Karpas-422 (cell line): ENCODE data around the gene SLC6A8. TPM values are rescaled to one million over a fixed set of nuclear protein-coding genes. Genes with fewer than 3 reads are reported as not detected.
"Not testable (repeated sequence)": the region's sequence is repeated elsewhere in the genome, so short reads cannot be mapped to it uniquely, and the experiment has no call there.

ENCODE experiments used
- DNase-seq: peaks from one replicate; pipeline ENCODE4 v3.0.0-alpha.2; 2015
- H2AFZ ChIP-seq: fragments of 200-600 bp; sonication (generic); 2 replicates; pipeline ENCODE4 v1.6.1; 2014; ENCODE audit warnings: antibody characterized with exemption, low read length, mixed read lengths
- H3K27ac ChIP-seq: fragments of 200-600 bp; sonication (generic); 2 replicates; pipeline ENCODE4 v1.5.1; 2014; ENCODE audit warnings: mild to moderate bottlenecking, low read length, moderate library complexity
- H3K27me3 ChIP-seq: fragments of 200-600 bp; sonication (generic); 2 replicates; pipeline ENCODE4 v1.6.1; 2014; ENCODE audit warnings: low read length, mixed read lengths
- H3K36me3 ChIP-seq: fragments of 200-600 bp; sonication (generic); 2 replicates; pipeline ENCODE4 v1.6.1; 2014; ENCODE audit warnings: low read length, mixed read lengths; ENCODE audit not compliant: insufficient read depth
- H3K4me1 ChIP-seq: fragments of 200-600 bp; sonication (generic); 2 replicates; pipeline ENCODE4 v1.6.1; 2014; ENCODE audit warnings: mild to moderate bottlenecking, low read length, mixed read lengths
- H3K4me2 ChIP-seq: fragments of 200-600 bp; sonication (generic); 2 replicates; pipeline ENCODE4 v1.6.1; 2014; ENCODE audit warnings: low read length, low read depth, mild to moderate bottlenecking; ENCODE audit not compliant: poor library complexity, severe bottlenecking
- H3K4me3 ChIP-seq: fragments of 200-600 bp; sonication (generic); 2 replicates; pipeline ENCODE4 v1.5.1; 2014; ENCODE audit warnings: mild to moderate bottlenecking, antibody characterized with exemption, low read length, mixed read lengths
- H3K79me2 ChIP-seq: fragments of 200-600 bp; sonication (generic); 2 replicates; pipeline ENCODE4 v1.6.1; 2014; ENCODE audit warnings: mild to moderate bottlenecking, low read length, mixed read lengths
- H3K9ac ChIP-seq: fragments of 200-600 bp; sonication (generic); 2 replicates; pipeline ENCODE4 v1.6.0; 2014; ENCODE audit warnings: low read length
- H3K9me2 ChIP-seq: fragments of 200-600 bp; sonication (generic), shearing (Covaris generic); replicated peaks from 2 replicates; pipeline ENCODE4 v1.6.0; 2014; ENCODE audit warnings: mild to moderate bottlenecking, low read length, moderate library complexity; ENCODE audit not compliant: insufficient read depth
- H3K9me3 ChIP-seq: fragments of 300-700, 200-600 bp; sonication (generic); 2 replicates; pipeline ENCODE4 v1.6.1; 2014; ENCODE audit warnings: low read length, mixed read lengths
- H4K20me1 ChIP-seq: fragments of 200-600 bp; sonication (generic); 2 replicates; pipeline ENCODE4 v1.6.1; 2014; ENCODE audit warnings: mild to moderate bottlenecking, antibody characterized with exemption, low read length, low read depth; ENCODE audit not compliant: insufficient read depth
- total RNA-seq: library from RNA; depleted of rRNA; stranded (reverse); fragments of >200 nt; shearing (Covaris generic); gene quantifications from 2 replicates; pipeline ENCODE4 v1.2.3, GENCODE V29; 2014; ENCODE audit warnings: low replicate concordance

SLC6A8 gene
- total RNA-seq, 1 experiment from 2014 or later: not detected

- Histone ChIP-seq H3K79me2 (no peaks in the 10 kb centered on the region), H3K9ac (no peak overlapping the region), H3K4me2 (no peak overlapping the region), H3K27ac (no peak overlapping the region), H3K36me3 (no peaks in the 10 kb centered on the region), H3K9me2 (no peaks in the 10 kb centered on the region), H3K4me1 (no peaks in the 10 kb centered on the region), H3K27me3 (no peaks in the 10 kb centered on the region), H4K20me1 (no peaks in the 10 kb centered on the region), H2AFZ (no peak overlapping the region), H3K9me3 (no peaks in the 10 kb centered on the region; the same call in 1 of the 2 replicates), H3K4me3 (no peak overlapping the region)
- DNase-seq: no peak
Measured at GRCh38 chrX:153681175-153681574, 6.6 kb upstream of the SLC6A8 start.

- not testable (repeated sequence) for DNase-seq, H3K27me3 ChIP-seq, H3K9ac ChIP-seq, H3K36me3 ChIP-seq, H3K4me3 ChIP-seq, H3K27ac ChIP-seq, H3K9me3 ChIP-seq, H4K20me1 ChIP-seq, H3K79me2 ChIP-seq, H3K4me2 ChIP-seq, H2AFZ ChIP-seq, H3K9me2 ChIP-seq, H3K4me1 ChIP-seq
Measured at GRCh38 chrX:153683486-153683885, 4.2 kb upstream of the SLC6A8 start.

- no peak overlapping the region for H3K4me3 ChIP-seq
- H3K4me2 ChIP-seq: no peak overlapping the region
- H3K27me3 ChIP-seq: no peaks in the 10 kb centered on the region
- H3K27ac ChIP-seq: no peak overlapping the region
- H3K4me1 ChIP-seq: no peaks in the 10 kb centered on the region
- DNase-seq: no peak
- no peaks in the 10 kb centered on the region for H3K36me3 ChIP-seq
- no peak overlapping the region for H3K9ac ChIP-seq
- H3K9me3 ChIP-seq: no peaks in the 10 kb centered on the region; the same call in 1 of the 2 replicates
- H3K79me2 ChIP-seq: no peaks in the 10 kb centered on the region
- no peak overlapping the region for H2AFZ ChIP-seq
- no peaks in the 10 kb centered on the region for H3K9me2 ChIP-seq
- no peaks in the 10 kb centered on the region for H4K20me1 ChIP-seq
Measured at GRCh38 chrX:153684467-153685155, 3.1 kb upstream of the SLC6A8 start.

- Histone ChIP-seq H3K27me3 (no peaks in the 10 kb centered on the region), H3K79me2 (no peaks in the 10 kb centered on the region), H3K27ac (no peak overlapping the region), H3K4me2 (no peak overlapping the region), H3K9me3 (no peaks in the 10 kb centered on the region; the same call in 1 of the 2 replicates), H3K36me3 (no peaks in the 10 kb centered on the region), H3K4me1 (no peaks in the 10 kb centered on the region), H3K9me2 (no peaks in the 10 kb centered on the region), H3K4me3 (no peak overlapping the region), H4K20me1 (no peaks in the 10 kb centered on the region), H2AFZ (no peak overlapping the region), H3K9ac (no peak overlapping the region)
- no peak for DNase-seq
Measured at GRCh38 chrX:153685156-153685536, 2.6 kb upstream of the SLC6A8 start.

GRCh38 chrX:153685751-153686696 lies 1.7 kb upstream of the SLC6A8 start:
- Histone ChIP-seq H3K4me1 (no peaks in the 10 kb centered on the region), H3K27me3 (no peaks in the 10 kb centered on the region), H2AFZ (no peak overlapping the region), H3K27ac (no peak overlapping the region), H3K9ac (no peak overlapping the region), H3K9me3 (no peaks in the 10 kb centered on the region; the same call in 1 of the 2 replicates), H3K4me3 (no peak overlapping the region), H3K36me3 (no peaks in the 10 kb centered on the region), H3K9me2 (no peaks in the 10 kb centered on the region), H3K79me2 (no peaks in the 10 kb centered on the region), H4K20me1 (no peaks in the 10 kb centered on the region), H3K4me2 (no peak overlapping the region)
- no peak for DNase-seq

- no peak overlapping the region for H2AFZ ChIP-seq
- no peaks in the 10 kb centered on the region for H3K27me3 ChIP-seq
- H3K36me3 ChIP-seq: no peaks in the 10 kb centered on the region
- no peak overlapping the region for H3K27ac ChIP-seq
- H3K9me3 ChIP-seq: no peaks in the 10 kb centered on the region; the same call in 1 of the 2 replicates
- H3K4me1 ChIP-seq: no peaks in the 10 kb centered on the region
- no peaks in the 10 kb centered on the region for H3K9me2 ChIP-seq
- no peak for DNase-seq
- H3K4me2 ChIP-seq: no peak overlapping the region
- H3K4me3 ChIP-seq: no peak overlapping the region
- no peaks in the 10 kb centered on the region for H4K20me1 ChIP-seq
- no peak overlapping the region for H3K9ac ChIP-seq
- H3K79me2 ChIP-seq: no peaks in the 10 kb centered on the region
Measured at GRCh38 chrX:153686711-153687110, 1.0 kb upstream of the SLC6A8 start.

- no peak for DNase-seq
- Histone ChIP-seq H3K9me2 (no peaks in the 10 kb centered on the region), H3K9ac (no peak overlapping the region), H2AFZ (no peak overlapping the region), H3K27me3 (no peaks in the 10 kb centered on the region), H3K4me3 (no peak overlapping the region), H3K36me3 (no peaks in the 10 kb centered on the region), H3K79me2 (no peaks in the 10 kb centered on the region), H3K4me2 (no peak overlapping the region), H4K20me1 (no peaks in the 10 kb centered on the region), H3K27ac (no peak overlapping the region), H3K9me3 (no peaks in the 10 kb centered on the region; the same call in 1 of the 2 replicates), H3K4me1 (peaks cover 8% of the 10 kb centered on the region)
Measured at GRCh38 chrX:153688071-153688470, 345 bp downstream of the SLC6A8 start.

GRCh38 chrX:153688506-153688905 lies 780 bp downstream of the SLC6A8 start:
- H3K27me3 ChIP-seq: no peaks in the 10 kb centered on the region
- H3K9me2 ChIP-seq: no peaks in the 10 kb centered on the region
- no peaks in the 10 kb centered on the region for H3K36me3 ChIP-seq
- H3K79me2 ChIP-seq: no peaks in the 10 kb centered on the region
- no peak overlapping the region for H3K27ac ChIP-seq
- no peak overlapping the region for H3K4me2 ChIP-seq
- H3K9ac ChIP-seq: no peak overlapping the region
- DNase-seq: no peak
- H4K20me1 ChIP-seq: no peaks in the 10 kb centered on the region
- H3K9me3 ChIP-seq: no peaks in the 10 kb centered on the region; the same call in 1 of the 2 replicates
- H3K4me3 ChIP-seq: no peak overlapping the region
- H2AFZ ChIP-seq: no peak overlapping the region
- peaks cover 8% of the 10 kb centered on the region for H3K4me1 ChIP-seq
